ENCODE results near the gene PLOD3. TPM values are rescaled to one million over a fixed set of nuclear protein-coding genes. Genes with fewer than 3 reads are reported as not detected.

Gene PLOD3
- total RNA-seq, 6 donors from 2014 or later, result 38.2 to 104 (median 66.2) TPM

- H3K4me1 ChIP-seq, result peaks cover 39 to 62% (median 52%) of the 10 kb centered on the region in 4 donors
- DNase-seq (no peak), ATAC-seq (ENCODE audit: low FRiP score in 2 of 2) (no peak)
- TF ChIP-seq, protein P1, sequence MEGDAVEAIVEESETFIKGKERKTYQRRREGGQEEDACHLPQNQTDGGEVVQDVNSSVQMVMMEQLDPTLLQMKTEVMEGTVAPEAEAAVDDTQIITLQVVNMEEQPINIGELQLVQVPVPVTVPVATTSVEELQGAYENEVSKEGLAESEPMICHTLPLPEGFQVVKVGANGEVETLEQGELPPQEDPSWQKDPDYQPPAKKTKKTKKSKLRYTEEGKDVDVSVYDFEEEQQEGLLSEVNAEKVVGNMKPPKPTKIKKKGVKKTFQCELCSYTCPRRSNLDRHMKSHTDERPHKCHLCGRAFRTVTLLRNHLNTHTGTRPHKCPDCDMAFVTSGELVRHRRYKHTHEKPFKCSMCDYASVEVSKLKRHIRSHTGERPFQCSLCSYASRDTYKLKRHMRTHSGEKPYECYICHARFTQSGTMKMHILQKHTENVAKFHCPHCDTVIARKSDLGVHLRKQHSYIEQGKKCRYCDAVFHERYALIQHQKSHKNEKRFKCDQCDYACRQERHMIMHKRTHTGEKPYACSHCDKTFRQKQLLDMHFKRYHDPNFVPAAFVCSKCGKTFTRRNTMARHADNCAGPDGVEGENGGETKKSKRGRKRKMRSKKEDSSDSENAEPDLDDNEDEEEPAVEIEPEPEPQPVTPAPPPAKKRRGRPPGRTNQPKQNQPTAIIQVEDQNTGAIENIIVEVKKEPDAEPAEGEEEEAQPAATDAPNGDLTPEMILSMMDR (IDR thresholded peaks at IDR 0.05), result no peak
- TF ChIP-seq POLR2AphosphoS5 (IDR thresholded peaks at IDR 0.05) (no peak), EP300 (IDR thresholded peaks at IDR 0.05) (no peak), POLR2A (IDR thresholded peaks at IDR 0.05) (no peak)
- H3K27me3 ChIP-seq, result peaks cover 0 to 92% (median 61%) of the 10 kb centered on the region in 4 donors
- H3K36me3 ChIP-seq, result no peaks in the 10 kb centered on the region
- H3K9me3 ChIP-seq, result no peaks in the 10 kb centered on the region
- no peak overlapping the region for H3K4me3 ChIP-seq
- no peak overlapping the region for H3K27ac ChIP-seq
- WGBS, 2 donors, result 2 to 4% methylated on average over 18 of the region's 19 CpGs
These were observed 50.3 kb downstream of the PLOD3 start for GRCh38 chr7:101166909-101167644.

DNA sequence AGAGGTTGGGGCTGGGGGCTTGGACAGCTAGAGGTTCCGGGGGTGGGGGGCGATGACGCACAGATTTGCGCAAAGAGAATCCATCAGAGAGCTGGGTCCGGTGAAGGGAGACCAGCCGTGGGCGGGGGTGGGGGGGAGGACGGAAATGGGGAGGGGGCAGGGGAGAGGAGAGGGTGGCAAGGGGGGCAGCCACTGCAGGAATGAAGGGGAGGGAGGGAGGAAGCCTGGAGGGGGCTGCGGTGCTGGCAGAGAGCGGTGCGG is 50.8 kb downstream of the PLOD3 start:
- no peak for TF ChIP-seq POLR2A (IDR thresholded peaks at IDR 0.05)
- ATAC-seq (ENCODE audit: low FRiP score in 2 of 2) (no peak), DNase-seq (no peak)
- Histone ChIP-seq H3K9me3 (no peaks in the 10 kb centered on the region), H3K4me1 (peaks cover 38 to 59% (median 49%) of the 10 kb centered on the region in 4 donors), H3K36me3 (no peaks in the 10 kb centered on the region), H3K27ac (no peak overlapping the region), H3K4me3 (no peak overlapping the region), H3K27me3 (peaks cover 0 to 87% (median 56%) of the 10 kb centered on the region in 4 donors)
- 0 to 4% methylated on average over 3 to 11 of the region's 11 CpGs for WGBS, 2 donors

DNA sequence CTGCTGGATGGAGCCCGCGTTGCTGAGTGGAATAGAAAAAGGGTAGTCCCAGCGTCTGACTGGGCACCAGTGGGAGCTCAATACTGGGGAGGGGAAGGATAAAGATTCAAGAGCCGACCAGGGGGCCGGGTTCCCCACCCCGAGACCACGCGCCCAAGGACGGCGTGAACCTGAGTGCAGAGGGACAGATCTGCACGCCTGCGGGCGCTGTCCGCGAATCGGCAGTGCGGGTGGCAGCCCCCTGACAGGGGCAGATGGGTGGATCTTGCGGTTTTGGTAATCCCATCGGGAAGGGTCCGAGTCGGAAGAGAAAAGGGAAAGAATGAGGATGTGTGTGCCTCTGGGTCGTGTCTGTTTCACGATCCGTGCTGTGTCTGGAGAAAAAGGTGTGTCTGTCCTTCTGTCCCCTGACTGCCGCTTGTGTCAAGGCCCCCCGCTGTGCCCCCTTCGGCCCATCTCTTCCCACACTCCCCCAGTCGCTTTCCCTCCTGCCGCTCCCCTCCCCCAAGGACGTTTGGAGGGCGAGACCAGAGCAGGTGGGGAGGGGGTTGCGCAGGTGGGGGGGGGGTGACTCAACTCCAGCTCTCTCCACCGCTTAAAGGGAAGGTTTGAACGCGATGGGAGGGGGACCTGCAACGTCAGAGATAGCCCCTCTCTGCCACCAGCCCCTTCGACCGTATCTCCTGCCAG is 51.3 kb downstream of the PLOD3 start:
- ATAC-seq (ENCODE audit: low FRiP score in 2 of 2) (no peak), DNase-seq (no peak)
- Histone ChIP-seq H3K36me3 (peaks cover 0 to 4% (median 0%) of the 10 kb centered on the region in 4 donors), H3K4me1 (peaks cover 38 to 56% (median 49%) of the 10 kb centered on the region in 4 donors), H3K4me3 (peak overlapping the region in 2 of 4 donors; percentile 5 to 26), H3K27me3 (peaks cover 0 to 82% (median 53%) of the 10 kb centered on the region in 4 donors), H3K9me3 (no peaks in the 10 kb centered on the region), H3K27ac (no peak overlapping the region)
- 4% methylated on average over 33 to 38 of the region's 38 CpGs for WGBS, 2 donors
- TF ChIP-seq, protein P1 (IDR thresholded peaks at IDR 0.05), result no peak
- no peak for TF ChIP-seq POLR2A (IDR thresholded peaks at IDR 0.05)
- no peak for TF ChIP-seq EP300 (IDR thresholded peaks at IDR 0.05)

GRCh38 chr7:101165075-101165957 is 52.1 kb downstream of the PLOD3 start, which contains the start of gene VGF:
TSS of gene VGF (minus strand) at chr7:101165569. CDS start at chr7:101164843, 726 bp downstream.
- peak; percentile 91 to 99 for DNase-seq
- 3 to 5% methylated on average over 17 to 46 of the region's 74 CpGs for WGBS, 2 donors
- Histone ChIP-seq H3K27me3 (peaks cover 0 to 76% (median 49%) of the 10 kb centered on the region in 4 donors), H3K36me3 (peaks cover 0 to 11% (median 1%) of the 10 kb centered on the region in 4 donors), H3K9me3 (no peaks in the 10 kb centered on the region), H3K4me1 (peaks cover 38 to 54% (median 49%) of the 10 kb centered on the region in 4 donors), H3K4me3 (peak within 1 kb of the TSS in 2 of 4 donors; percentile 5 to 26), H3K27ac (no peak within 1 kb of the TSS)
- TF ChIP-seq EP300 (IDR thresholded peaks at IDR 0.05) (peak in 2 of 4 donors; percentile 35 to 40), POLR2AphosphoS5 (IDR thresholded peaks at IDR 0.05) (peak; percentile 48 to 60), POLR2A (IDR thresholded peaks at IDR 0.05) (no peak)
- TF ChIP-seq, protein P1 (IDR thresholded peaks at IDR 0.05), result peak in 1 of 6 experiments; percentile 21
- peak; percentile 93 to 95 for ATAC-seq (ENCODE audit: low FRiP score in 2 of 2)
